ENCODE measurements around the gene SDF2L1. TPM values are rescaled to one million over a fixed set of nuclear protein-coding genes. Genes with fewer than 3 reads are reported as not detected.

Gene SDF2L1
- total RNA-seq, 1 donor from 2014 or later, result 87.1 TPM

DNA sequence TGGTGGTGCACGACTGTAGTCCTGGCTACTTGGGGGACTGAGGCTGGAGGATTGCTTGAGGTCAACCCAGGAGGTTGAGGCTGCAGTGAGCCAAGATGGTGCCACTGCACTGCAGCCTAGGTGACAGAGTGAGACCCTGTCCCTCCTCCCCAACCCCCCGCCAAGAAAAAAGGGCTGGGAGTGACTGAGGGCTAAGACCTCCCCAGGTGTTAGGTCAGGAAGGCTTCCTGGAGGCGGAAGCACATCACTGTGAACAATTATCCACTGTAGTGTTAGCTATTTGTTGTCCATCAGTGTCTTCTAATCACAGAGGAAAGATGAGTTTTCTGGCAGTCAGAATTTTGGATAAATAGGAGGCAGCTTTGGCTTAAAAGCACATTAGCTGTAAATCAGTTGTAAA is 21.1 kb upstream of the SDF2L1 start:
- Histone ChIP-seq H3K36me3 (ENCODE audit: control insufficient read depth, insufficient read depth, low read length) (peaks cover 3% of the 10 kb centered on the region), H3K4me3 (ENCODE audit: low read depth, low read length) (no peak overlapping the region), H3K27me3 (ENCODE audit: control insufficient read depth, insufficient read depth, low read length) (no peaks in the 10 kb centered on the region)
- DNase-seq (ENCODE audit: low read depth), result no peak
- TF ChIP-seq, protein P1, sequence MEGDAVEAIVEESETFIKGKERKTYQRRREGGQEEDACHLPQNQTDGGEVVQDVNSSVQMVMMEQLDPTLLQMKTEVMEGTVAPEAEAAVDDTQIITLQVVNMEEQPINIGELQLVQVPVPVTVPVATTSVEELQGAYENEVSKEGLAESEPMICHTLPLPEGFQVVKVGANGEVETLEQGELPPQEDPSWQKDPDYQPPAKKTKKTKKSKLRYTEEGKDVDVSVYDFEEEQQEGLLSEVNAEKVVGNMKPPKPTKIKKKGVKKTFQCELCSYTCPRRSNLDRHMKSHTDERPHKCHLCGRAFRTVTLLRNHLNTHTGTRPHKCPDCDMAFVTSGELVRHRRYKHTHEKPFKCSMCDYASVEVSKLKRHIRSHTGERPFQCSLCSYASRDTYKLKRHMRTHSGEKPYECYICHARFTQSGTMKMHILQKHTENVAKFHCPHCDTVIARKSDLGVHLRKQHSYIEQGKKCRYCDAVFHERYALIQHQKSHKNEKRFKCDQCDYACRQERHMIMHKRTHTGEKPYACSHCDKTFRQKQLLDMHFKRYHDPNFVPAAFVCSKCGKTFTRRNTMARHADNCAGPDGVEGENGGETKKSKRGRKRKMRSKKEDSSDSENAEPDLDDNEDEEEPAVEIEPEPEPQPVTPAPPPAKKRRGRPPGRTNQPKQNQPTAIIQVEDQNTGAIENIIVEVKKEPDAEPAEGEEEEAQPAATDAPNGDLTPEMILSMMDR (IDR thresholded peaks at IDR 0.05; ENCODE audit: insufficient read depth, low read length, poor library complexity, severe bottlenecking), result no peak

DNA sequence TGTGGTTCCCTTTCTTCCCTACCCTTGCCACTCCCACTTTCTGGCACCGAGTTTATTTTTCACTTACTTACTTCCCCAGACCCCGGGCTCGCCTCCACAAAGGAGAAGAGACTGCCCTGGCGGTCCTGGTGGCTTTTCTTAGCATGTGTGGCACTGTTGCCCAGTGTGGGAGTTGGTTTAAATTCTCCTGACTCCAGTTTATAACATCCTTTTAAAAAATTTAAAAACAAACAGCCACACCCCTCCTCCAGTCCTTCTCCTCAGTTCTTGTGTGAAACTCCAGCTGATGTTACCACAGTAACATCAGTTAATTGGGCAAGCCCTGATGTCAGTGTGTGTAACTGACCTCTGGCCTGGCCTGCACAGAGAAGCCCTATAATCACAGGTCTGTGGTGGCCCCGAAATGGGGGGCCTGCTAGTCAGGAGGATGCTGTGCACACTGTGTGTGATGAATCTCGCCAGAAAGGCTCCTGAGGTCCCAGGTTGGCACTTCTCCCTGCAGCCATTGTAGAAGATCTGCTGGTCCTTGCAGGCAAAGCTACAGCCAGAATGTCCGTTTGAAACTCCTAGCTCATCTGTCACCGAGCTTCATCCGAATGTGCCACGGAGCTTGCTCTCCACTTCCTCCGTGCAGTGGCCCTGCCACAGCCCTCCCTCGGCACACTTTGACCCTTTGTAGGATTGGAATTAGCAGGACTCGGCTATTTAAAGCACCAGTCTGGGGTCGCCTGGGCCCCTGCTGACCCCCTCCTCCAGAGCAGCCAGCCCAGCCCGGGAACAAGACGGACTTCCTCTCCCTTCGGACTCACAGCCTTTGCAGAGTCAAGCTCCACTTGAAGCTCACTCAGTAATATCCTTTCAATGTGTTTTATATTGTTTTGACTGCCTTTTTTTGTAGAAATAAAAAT is 19.8 kb upstream of the SDF2L1 start:
- TF ChIP-seq, protein P1 (IDR thresholded peaks at IDR 0.05; ENCODE audit: insufficient read depth, low read length, poor library complexity, severe bottlenecking), result no peak
- no peaks in the 10 kb centered on the region for H3K27me3 ChIP-seq (ENCODE audit: control insufficient read depth, insufficient read depth, low read length)

DNA sequence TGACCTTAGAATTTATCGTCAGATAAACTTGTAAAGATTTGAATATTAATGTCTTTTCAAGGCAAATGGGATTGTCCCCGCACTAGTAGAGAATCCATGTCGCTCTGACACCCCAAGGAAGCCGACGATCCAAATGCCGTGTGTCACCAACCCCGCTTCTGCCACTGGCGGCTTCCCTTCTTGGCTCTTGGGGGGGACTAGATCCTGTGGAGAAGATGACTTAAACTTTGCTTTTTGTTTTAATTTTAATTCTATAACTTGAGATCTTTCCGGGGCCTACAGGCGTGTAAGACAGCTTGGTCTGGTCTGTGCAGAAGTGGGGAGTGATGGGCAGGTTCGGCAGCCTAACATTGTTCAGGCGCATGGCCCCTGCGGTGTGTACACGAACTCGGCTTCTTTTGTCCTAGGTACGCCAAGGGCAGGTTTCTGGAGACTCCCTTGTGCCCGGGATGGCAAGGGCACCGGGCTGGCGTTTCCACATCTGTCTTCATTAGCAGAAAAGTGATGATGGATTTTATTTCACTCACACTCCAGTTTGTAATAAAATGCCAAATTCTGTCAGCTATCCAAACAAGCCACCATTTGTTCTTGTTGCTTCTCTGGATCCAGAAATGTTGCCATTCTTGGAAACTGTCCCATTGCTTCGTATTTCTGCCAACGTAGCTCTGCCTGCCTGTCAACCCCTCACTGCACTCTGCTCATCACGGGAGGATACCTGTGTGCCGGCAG is 19.0 kb upstream of the SDF2L1 start:
- no peak for DNase-seq (ENCODE audit: low read depth)
- TF ChIP-seq, protein P1 (IDR thresholded peaks at IDR 0.05; ENCODE audit: insufficient read depth, low read length, poor library complexity, severe bottlenecking), result no peak
- Histone ChIP-seq H3K36me3 (ENCODE audit: control insufficient read depth, insufficient read depth, low read length) (peaks cover 3% of the 10 kb centered on the region), H3K4me3 (ENCODE audit: low read depth, low read length) (no peak overlapping the region), H3K27me3 (ENCODE audit: control insufficient read depth, insufficient read depth, low read length) (no peaks in the 10 kb centered on the region)

More for the DNA sequence above, 19.8 kb upstream of the SDF2L1 start:
- no peak overlapping the region for H3K4me3 ChIP-seq (ENCODE audit: low read depth, low read length)
- H3K36me3 ChIP-seq (ENCODE audit: control insufficient read depth, insufficient read depth, low read length), result peaks cover 3% of the 10 kb centered on the region
- DNase-seq (ENCODE audit: low read depth), result no peak

DNA sequence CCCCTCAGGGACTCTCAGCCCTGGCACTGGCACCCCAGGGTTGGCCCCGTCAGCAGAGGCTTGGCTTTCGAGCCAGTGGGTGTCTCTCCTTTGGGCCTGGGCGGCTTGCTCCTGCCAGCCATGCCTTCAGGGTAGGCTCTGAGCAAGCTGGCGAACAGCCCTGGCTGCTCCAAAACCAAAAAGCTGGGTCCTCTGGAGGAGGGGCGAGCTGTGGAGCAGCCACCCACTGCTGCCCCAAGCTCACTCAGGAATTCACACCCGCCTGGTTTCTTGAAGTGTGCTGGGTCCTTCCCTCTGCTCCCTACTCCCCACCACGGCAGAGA is 18.5 kb upstream of the SDF2L1 start:
- DNase-seq (ENCODE audit: low read depth), result no peak
- Histone ChIP-seq H3K36me3 (ENCODE audit: control insufficient read depth, insufficient read depth, low read length) (peaks cover 3% of the 10 kb centered on the region), H3K27me3 (ENCODE audit: control insufficient read depth, insufficient read depth, low read length) (no peaks in the 10 kb centered on the region), H3K4me3 (ENCODE audit: low read depth, low read length) (no peak overlapping the region)
- TF ChIP-seq, protein P1 (IDR thresholded peaks at IDR 0.05; ENCODE audit: insufficient read depth, low read length, poor library complexity, severe bottlenecking), result no peak

DNA sequence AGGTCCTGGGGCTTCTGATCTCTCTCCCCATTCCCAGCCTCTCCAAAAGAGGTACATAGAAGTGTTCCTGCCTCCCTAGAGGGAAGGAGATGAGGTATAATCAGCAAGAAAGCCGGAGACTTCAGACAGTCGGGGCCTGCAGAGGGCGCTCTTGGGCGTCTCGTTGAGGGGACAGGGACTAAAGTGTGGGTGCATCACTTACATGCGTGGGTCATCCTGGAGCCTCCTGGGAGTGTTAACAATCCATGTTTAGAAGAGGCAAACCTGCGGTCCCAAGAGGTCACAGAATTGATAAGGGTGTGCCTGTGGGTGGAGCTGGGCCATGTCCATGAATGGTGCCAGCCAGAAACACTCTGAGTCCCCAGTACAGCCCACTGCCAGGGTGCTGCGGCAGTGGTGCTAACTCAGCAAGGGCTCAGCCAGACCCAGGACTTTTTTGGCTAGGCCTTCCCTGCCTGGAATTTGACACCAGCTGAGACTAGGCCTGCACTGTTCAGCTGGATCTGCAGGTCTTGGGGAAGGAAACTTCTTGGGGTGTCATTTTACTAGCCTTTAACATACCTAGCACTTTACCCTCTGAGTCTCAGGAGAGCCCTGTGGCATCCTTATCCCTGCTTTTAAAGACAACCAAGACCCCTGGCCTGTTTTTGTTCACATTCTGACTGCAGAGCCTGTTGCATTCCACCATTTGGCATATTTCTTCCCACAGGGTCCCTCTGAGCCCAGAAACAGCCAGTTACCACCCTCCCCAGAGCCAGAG is 17.8 kb upstream of the SDF2L1 start:
- no peak overlapping the region for H3K4me3 ChIP-seq (ENCODE audit: low read depth, low read length)
- no peak for DNase-seq (ENCODE audit: low read depth)
- TF ChIP-seq, protein P1 (IDR thresholded peaks at IDR 0.05; ENCODE audit: insufficient read depth, low read length, poor library complexity, severe bottlenecking), result peak; percentile 70

More for the DNA sequence above, 17.8 kb upstream of the SDF2L1 start:
- Histone ChIP-seq H3K27me3 (ENCODE audit: control insufficient read depth, insufficient read depth, low read length) (no peaks in the 10 kb centered on the region), H3K36me3 (ENCODE audit: control insufficient read depth, insufficient read depth, low read length) (peaks cover 3% of the 10 kb centered on the region)
